Epithelial cell of esophagus (primary cell): ENCODE data around the gene HARS2.

Experiments used
- DNase-seq: peaks from one replicate; pipeline ENCODE4 v3.0.0; 2010; ENCODE audit warnings: low read depth
- H3K4me3 ChIP-seq: 2 replicates; pipeline ENCODE4 v1.5.1; 2011; ENCODE audit warnings: mild to moderate bottlenecking, low read length, control low read depth
- TF ChIP-seq, protein P1 (sequence below): IDR thresholded peaks from 2 replicates; pipeline ENCODE4 v1.5.1; 2011; ENCODE audit warnings: low read depth, mild to moderate bottlenecking, low read length, control low read depth, inconsistent platforms; ENCODE audit not compliant: insufficient read depth; ENCODE audit errors: missing control alignments

HARS2 gene

DNA sequence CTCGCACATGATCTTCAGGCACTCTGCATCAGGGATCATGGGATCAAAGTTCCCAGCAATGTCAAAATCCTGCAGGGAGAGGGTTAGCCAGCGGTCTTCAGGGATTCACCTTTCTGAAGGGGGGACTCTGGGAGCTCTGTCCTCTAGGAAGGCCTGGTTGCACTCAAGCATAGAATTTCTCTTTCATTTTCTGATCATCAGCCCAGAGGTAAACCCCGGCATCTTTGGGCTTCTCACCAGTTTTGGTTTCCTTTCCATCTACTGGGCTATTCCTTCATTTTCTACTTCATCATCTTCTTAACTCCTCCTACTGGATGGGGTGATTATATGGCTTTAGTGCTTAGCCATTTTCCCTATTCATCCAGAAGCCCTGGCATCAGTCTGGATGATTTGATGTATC, 13.3 kb upstream of the HARS2 start:
- no peak for DNase-seq

DNA sequence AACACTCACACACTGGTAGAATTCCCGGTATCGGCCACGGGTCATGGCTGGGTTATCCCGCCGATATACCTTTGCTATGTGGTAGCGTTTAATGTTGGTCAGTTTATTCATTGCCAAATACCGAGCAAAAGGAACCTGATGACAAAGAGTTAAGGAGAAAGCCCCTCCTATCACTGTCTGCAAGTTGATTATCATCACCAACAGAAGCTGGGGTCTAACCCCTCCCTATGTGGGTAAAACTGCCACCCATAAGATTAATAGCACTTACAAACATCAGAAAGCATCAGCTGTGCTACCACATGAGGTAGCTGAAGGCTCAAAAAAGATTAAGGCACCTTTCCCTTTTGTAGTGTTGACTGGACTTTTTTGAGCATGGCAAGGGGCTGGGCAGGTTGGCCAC, 12.3 kb upstream of the HARS2 start:
- no peak for DNase-seq

More for the DNA sequence above, 13.3 kb upstream of the HARS2 start:
- TF ChIP-seq, protein P1, sequence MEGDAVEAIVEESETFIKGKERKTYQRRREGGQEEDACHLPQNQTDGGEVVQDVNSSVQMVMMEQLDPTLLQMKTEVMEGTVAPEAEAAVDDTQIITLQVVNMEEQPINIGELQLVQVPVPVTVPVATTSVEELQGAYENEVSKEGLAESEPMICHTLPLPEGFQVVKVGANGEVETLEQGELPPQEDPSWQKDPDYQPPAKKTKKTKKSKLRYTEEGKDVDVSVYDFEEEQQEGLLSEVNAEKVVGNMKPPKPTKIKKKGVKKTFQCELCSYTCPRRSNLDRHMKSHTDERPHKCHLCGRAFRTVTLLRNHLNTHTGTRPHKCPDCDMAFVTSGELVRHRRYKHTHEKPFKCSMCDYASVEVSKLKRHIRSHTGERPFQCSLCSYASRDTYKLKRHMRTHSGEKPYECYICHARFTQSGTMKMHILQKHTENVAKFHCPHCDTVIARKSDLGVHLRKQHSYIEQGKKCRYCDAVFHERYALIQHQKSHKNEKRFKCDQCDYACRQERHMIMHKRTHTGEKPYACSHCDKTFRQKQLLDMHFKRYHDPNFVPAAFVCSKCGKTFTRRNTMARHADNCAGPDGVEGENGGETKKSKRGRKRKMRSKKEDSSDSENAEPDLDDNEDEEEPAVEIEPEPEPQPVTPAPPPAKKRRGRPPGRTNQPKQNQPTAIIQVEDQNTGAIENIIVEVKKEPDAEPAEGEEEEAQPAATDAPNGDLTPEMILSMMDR, result no peak
- H3K4me3 ChIP-seq, result no peak overlapping the region

DNA sequence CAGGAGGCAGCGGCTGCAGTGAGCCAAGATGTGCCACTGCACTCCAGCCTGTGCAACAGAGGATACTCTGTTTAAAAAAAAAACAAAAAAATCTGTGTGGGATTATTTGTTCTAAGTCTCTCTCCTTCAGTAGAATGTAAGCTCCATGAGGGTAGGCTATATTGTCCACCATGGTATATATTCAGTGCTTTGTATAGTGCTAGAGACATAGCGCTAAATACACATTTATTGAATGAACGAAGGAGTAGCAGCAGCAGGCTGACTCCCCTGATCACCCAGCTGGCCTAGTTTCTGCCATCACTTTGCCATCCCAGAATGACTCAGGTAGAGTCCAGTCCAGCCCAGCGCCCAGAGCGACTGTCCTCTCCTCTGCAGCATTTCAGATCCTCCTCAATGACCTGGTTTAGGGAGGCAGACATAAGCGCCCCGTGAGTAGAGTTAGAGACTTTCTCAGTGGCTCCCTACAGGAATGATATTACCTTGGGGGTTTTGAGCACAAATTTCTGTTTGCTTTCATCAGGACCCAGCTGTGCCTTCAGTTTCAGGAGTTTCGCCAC, 801 bp upstream of the HARS2 start:
- no peak for DNase-seq
- TF ChIP-seq, protein P1, result no peak
- peak overlapping the region; percentile 85 for H3K4me3 ChIP-seq

More for the DNA sequence above, 12.3 kb upstream of the HARS2 start:
- no peak overlapping the region for H3K4me3 ChIP-seq
- TF ChIP-seq, protein P1, result no peak

DNA sequence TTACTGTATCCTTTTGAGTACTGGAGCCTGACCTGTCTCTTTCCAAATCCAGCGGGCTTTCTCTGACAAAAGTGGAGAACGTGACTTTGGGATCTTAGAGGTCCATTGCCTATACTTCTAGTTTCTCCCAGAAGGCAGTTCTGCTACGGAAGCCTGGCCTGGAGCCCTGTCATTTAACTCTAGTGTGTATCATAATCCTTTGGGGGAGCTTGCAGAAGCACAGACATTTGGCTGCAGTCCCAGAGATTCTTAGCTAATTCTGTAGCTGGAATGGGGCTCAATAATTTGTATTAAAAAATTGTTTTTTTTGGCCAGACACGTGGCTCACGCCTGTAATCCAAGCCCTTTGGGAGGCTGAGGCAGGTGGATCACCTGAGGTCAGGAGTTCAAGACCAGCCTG, 3.0 kb downstream of the HARS2 start:
- no peak for DNase-seq
- TF ChIP-seq, protein P1, result no peak
- H3K4me3 ChIP-seq, result no peak overlapping the region

DNA sequence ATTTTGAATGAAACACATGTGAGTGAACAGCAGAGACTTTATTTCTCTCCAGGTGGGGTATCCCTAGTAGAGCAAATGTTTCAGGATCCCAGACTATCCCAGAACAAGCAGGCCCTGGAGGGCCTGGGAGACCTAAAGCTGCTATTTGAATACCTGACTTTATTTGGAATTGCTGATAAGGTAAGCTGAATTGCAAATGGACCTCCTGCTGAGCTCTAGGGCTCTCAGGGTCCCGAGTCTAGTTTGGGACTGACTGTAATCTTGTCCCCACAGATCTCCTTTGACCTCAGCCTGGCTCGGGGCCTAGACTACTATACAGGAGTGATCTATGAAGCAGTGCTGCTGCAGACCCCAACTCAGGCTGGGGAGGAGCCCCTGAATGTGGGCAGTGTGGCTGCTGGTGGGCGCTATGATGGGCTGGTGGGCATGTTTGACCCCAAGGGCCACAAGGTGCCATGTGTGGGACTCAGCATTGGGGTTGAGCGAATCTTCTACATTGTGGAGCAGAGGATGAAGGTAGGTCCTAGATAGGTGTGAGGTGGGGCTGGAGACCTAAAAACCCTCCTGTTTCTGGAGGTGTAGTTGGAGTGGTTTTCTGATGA, 5.7 kb downstream of the HARS2 start:
- TF ChIP-seq, protein P1, result no peak
- H3K4me3 ChIP-seq, result no peak overlapping the region
- DNase-seq, result no peak

DNA sequence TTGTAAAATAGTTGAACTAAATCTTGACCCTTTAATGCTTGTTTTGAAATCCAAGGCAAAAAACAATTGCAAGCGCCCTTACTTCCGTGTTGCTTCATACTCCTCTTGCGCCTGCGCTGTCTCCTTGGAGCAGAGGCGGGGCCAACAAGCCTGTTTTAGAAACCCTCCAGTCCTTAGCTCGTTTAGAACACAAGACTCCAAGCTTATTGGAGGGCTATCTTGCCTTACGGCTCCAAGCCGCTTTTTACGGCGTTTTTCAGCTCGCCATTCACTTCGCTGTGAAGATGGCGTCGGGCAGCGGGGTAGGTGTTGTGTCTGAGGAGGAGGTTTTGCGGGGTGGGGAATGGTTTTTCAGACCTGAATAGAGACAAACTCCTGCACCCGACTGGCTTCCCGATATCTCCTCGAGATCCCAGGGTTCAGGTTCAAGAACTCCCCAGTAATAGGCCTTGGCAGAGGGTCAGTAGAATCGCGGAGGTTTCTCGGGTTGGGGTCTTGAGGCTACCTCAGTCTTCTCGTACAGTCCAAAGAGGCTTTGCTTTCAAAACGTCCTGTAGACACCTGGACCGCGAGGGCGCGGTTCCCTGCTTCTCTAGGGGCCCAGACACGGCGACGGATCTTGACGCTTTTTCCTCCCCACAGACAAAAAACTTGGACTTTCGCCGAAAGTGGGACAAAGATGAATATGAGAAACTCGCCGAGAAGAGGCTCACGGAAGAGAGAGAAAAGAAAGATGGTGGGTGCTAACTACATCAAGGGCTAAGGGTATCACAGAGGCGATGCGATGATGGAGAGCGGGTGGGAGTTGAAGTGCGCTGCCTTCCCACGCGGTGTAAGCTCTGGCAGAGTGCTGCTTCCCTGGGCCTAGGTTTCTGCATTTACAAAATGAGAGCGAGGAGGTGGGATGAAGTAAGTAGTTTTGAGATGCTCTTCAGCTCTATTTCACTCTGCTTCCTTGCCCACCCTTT, 9.2 kb downstream of the HARS2 start, which contains the start of gene ZMAT2:
ZMAT2 (plus strand) TSS at position 271 of the 968 bp plus-strand sequence; CDS start at position 285, 14 bp downstream.
- H3K4me3 ChIP-seq, result peak within 1 kb of the TSS; percentile 72
- peak; percentile 99 for DNase-seq
- TF ChIP-seq, protein P1, result no peak
